Measurements from ENCODE around the gene FOXL3.
"Not testable (repeated sequence)": the region's sequence is repeated elsewhere in the genome, so short reads cannot be mapped to it uniquely, and the experiment has no call there.

Gene FOXL3

DNA sequence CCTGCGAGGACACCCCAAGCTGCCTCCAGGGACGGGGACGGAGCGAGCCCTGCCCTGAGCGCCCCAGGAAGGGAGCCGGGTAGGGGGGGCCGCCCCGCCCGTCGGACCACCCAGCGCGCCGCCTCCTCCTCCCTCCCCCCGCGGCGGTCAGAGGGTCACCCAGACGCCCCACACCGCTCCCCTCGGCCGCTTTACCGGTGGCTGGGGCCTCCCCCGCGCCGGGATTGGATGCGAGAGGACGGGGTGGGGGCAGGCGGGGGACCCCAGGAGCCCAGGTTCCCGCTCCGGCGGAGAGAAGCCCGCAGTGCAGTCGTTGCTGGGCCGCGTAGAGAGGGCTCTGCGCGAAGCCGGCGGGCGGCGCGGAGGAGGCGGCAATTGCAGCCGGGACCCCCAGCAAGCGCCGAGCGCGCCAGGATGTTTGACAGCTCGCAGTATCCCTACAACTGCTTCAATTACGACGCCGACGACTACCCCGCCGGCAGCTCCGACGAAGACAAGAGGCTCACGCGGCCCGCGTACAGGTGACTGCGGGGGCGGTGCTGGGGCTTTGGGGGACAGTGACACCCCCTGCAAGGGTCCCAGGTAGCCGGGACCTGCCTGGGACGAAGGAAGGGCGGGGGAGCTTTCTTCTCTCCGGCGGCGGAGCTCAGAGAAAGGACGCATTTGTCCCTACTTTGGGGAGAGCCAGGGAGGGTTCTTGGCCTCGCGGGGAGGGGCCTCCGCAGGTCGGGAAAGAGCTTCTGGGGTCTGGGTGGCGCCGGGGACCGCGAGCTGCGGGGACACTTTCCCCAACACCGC, at the start of gene FOXL3:
FOXL3 (plus strand) TSS at position 415 of the 798 bp plus-strand sequence; CDS start at position 415, 0 bp downstream.
- no peak for DNase-seq

DNA sequence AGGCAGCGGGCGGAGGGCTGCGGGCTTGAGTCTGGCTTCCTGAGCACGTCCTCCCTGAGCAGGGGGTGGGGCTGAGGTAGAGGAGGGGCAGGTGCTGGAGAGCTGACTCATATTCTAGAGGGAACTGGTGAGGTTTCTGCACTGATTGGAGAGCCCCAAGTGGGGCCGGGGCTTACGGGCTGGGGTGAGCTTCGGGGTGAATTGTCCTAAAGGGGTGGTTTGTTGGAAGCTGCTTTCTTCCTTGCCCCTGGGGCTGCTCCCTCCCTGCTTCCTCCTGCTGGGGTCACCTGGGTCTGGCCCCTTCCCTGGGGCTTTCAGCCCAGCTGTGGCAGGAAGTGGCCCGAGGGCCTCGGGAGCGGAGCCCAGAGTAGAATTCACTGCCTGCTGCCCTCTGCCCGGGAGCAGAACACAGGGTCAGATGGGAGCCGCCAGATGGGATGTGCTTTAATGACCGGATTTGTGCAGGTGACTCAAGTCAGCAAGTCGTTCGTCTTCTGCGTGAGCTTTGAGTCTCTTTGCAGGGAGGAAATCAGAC, 49.0 kb upstream of the FOXL3 start:
- no peak for DNase-seq

DNA sequence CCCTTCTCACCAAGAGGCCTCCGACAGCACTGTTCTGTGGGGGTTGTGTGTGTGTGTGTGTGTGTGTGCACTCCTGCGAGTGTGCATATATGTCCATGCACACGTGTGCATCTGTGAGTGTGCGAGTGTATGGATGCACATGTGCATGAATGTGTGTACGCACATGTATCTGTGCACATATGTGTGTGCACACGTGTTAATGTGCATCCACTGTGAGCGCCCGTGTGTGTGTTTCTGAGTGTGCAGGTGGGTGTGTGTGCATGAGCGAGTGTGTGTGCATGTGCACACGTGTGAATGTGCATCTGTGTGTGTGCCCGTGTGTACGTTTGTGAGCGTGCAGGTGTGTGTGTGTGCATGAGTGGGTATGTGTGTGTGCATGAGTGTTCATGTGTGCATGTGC, 48.5 kb upstream of the FOXL3 start:
- no peak for DNase-seq

DNA sequence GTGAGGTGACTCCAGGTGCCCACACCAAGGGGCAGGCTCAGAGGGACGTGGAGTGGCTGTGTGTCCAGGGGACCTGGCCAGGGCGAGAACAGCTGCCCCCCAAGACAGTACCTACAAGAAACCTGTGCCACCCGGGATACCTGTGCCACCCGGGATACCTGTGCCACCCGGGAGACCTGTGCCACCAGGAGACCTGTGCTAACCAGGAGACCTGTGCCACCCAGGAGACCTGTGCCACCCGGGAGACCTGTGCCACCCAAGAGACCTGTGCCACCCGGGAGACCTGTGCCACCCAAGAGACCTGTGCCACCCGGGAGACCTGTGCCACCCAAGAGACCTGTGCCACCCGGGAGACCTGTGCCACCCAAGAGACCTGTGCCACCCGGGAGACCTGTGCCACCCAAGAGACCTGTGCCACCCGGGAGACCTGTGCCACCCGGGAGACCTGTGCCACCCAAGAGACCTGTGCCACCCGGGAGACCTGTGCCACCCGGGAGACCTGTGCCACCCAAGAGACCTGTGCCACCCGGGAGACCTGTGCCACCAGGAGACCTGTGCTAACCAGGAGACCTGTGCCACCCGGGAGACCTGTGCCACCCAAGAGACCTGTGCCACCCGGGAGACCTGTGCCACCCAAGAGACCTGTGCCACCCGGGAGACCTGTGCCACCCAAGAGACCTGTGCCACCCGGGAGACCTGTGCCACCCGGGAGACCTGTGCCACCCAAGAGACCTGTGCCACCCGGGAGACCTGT, 47.0 kb upstream of the FOXL3 start:
- DNase-seq: not testable (repeated sequence)

DNA sequence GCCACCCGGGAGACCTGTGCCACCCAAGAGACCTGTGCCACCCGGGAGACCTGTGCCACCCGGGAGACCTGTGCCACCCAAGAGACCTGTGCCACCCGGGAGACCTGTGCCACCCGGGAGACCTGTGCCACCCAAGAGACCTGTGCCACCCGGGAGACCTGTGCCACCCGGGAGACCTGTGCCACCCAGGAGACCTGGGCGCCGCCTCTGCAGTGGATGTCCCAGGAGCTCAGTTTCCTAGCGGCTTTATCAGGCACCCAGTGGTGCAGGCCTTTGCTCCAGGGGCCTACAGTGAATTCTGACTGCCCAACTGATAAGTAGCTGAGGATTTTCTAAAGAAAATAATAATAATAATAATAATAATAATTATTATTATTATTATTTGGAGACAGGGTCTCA, 46.4 kb upstream of the FOXL3 start:
- DNase-seq: not testable (repeated sequence)

DNA sequence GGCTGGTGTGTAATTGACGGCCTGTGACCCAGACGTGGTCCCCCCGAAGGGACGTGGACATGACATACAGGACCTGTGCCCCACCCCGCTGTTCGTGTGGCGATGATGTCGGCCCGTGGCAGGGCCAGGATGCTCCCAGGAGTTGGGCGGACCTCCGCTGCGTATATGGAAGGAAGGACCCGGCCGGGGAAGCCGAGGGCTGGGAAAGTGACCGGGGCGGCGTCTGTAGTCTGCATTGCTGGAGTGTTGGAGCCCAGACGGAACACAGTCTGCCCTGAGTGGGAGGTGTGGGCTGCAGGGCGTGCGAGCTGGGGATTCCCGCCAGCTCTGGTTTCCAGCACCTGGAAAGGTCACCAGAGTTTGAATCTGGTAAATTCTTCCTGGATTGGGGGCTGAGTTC, 45.0 kb upstream of the FOXL3 start:
- no peak for DNase-seq

DNA sequence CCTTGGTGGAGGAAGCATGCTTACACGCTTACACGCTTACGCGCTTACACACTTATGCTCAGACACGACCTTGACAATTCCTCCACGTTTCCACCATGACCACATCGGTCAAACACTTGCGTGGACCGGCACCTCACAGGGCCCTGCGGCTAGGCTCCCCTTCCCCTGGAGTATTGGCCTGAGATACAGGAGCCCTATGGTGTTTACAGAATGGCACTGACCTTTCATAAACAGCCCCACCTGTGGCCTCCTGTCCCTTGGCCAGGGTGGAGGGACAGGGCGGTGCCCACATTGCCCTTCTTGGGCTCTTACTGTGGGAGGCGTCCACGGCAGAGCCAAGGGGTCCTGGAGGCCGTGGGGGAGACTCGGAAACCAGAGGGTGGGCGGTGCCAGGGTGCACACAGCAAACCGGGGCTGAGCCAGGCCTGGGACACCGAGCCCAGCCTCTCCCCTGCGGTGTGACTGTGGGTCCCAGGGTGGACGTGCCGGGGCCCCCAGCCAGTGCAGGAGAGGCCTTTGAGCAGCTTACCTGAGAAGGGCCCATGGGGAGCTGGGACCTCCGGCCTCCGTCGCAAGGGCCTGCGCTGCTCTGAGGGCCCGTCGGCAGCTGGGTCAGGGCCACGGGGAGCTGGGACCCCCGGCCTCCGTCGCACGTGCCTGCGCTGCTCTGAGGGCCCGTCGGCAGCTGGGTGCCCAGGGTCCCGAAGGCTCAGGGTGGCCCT, 44.2 kb upstream of the FOXL3 start:
- no peak for DNase-seq

DNA sequence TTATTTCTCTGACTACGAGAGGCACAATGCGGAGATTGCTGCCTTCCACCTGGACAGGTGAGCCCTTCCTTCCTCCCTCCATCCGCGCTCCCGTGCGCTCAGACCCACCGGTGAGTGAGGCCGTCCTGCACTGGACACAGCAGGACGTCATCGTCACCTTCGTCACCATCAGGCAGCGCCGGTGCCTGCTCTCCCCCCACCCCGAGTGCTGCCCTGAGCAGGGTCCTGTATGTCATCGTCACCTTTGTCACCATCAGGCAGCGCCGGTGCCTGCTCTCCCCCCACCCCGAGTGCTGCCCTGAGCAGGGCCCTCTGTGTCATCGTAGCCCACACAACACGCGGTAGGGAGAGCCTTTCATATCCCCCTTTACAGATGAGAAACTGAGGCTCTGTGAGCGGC, 43.5 kb upstream of the FOXL3 start:
- DNase-seq: no peak

DNA sequence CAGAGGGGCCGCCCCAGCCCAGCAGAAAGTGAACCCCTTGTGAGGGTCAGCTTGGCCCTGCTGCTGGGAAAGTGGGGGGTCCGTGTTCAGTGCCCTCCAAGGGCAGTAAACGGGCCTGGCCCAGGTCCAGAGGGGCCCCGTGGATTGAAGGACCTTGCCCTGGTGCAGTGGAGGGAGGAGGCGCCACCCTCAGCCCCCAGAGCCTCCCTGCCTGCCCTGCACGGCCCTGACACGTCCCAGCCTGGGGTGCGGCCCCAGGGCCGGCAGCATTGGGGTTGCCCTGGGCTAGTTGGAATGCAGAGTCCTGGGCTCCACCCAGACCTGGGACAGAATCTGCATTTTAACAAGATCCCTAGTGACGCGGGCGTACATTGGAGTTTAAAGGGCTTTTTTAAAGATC, 42.8 kb upstream of the FOXL3 start:
- DNase-seq: no peak

DNA sequence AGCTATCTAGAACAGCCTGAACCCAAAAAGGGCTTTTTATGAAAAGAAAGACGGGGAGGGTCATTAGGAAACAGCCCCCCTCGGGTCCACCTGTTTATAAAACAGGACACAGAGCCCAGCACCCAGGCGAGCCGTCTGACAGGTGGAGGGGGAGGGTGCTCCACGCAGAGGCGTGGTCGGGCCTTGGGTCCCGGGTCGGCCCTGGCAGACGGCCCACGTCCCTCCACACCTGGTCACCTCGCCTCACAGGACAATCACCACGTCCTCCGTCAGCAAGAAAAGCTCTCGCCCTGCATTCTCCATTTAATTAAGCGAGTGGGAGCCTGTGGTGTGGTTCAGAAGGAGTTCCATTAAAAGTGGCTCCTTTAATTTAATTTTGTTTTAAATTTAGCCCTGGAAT, 42.3 kb upstream of the FOXL3 start:
- no peak for DNase-seq

DNA sequence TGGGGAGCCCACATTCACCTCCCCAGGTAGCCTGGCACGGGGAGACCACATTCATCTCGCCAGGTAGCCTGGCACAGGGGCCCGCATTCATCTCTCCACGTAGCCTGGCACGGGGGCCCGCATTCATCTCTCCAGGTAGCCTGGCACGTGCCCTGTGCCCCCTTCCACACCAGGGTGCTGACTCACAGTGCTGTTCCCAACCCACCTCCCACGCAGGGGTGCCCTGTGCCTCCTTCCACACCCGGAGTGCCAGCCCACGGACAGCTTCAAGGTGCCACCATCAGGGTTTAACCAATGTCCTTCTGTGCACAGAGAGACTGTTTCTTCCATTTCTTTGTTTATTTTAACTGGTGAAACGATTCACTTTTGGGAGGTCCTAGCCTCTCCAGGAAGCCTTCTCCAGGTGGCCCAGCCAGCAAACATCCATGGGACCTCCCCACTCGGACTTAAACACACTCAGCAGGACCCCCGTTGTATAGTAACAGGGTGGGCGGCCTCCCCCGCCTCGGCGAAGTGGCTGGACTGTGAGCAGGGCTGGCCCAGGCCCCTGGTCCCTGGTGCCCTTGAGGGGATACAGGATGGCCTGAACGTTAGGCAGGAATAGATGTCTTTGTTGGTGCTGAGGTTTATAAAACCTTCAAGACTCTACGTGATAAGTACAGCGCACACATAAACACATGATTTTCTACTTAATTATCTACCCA, 41.1 kb upstream of the FOXL3 start:
- no peak for DNase-seq

DNA sequence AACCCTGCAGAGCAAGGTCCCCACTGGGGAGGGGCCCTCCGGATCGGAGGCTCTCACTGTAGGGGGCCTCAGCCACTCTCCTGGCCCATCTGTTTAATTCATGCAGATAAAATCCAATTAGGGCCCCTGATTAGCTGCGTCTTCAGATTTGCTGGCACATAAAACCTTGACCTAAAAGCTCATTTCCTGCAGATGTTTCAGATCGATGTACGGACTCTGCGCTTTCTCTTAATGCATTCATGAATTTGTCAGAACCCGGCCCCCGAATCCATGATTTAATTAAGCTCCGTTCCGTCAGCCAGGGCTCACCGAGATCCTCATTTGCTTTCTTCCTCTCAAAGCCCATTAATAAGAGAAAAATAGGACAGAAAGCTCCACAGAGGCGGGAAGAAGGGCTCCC, 40.0 kb upstream of the FOXL3 start:
- no peak for DNase-seq

DNA sequence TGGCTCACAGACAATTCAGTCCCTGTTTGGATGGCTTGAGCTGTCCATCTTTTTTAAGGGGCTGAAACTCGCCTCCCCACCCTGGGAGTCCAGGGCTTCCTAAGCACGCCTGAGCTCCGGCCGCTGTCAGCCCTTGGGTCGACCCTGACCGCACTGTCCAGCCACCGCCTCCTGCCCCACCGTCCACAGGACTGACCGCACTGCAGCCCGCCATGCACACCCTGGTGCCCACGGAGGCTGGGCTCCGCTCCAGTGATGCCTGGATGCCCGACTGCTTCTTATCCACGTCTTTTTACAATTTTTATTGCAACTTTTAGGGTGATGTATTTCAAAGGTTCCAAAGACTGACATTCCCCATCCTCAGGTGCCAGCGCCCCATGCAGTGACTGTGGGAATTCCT, 39.4 kb upstream of the FOXL3 start:
- DNase-seq: no peak

DNA sequence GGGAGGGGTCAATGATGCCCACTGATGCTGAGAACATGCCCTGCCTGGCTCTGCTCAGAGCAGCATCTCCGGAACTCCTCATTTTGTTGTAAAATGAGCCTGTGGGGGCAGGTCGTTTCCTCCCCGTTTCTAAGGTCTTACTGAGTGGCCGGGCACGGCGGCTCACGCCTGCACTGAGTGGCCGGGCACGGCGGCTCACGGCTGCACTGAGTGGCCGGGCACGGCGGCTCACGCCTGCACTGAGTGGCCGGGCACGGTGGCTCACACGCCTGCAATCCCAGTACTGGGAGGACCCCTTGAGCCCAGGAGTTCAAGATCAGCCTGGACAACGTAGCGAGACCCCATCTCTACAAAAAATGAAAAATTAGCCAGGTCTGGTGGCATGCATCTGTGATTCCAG, 39.0 kb upstream of the FOXL3 start:
- DNase-seq: no peak

DNA sequence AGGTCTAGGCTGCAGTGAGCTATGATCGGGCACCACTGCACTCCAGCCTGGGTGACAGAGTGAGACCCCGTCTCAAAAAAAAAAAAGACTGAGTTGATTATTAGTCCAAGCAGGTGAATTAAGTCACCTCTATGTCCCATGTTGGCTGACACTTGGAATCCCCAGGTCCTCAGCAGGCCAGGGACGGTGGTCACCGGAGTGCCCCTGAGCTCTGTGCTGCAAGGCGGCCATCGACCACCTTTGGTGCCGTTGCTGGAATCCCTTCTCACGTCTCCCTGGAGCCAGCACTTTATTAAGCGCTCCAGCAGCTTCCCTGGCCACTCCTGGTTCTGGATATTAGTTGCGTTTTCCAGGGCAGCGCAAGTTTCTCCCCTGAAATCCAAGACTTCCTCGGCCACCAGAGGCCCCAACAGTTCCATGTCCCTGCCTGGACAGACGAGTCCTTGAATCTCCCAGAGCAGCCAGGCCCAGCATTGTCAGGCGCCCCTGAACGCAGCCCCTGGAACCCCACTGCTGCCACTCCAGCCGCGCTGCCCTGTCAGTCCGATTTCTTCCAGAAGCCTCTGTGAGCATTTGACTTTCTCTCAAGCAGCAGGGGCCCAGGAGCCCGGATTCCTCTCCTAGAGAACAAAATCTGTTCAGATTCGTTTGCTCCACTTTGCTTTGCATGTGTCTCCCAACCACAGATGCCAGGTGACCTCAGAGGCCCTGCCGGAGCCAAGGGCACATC, 38.4 kb upstream of the FOXL3 start:
- no peak for DNase-seq

DNA sequence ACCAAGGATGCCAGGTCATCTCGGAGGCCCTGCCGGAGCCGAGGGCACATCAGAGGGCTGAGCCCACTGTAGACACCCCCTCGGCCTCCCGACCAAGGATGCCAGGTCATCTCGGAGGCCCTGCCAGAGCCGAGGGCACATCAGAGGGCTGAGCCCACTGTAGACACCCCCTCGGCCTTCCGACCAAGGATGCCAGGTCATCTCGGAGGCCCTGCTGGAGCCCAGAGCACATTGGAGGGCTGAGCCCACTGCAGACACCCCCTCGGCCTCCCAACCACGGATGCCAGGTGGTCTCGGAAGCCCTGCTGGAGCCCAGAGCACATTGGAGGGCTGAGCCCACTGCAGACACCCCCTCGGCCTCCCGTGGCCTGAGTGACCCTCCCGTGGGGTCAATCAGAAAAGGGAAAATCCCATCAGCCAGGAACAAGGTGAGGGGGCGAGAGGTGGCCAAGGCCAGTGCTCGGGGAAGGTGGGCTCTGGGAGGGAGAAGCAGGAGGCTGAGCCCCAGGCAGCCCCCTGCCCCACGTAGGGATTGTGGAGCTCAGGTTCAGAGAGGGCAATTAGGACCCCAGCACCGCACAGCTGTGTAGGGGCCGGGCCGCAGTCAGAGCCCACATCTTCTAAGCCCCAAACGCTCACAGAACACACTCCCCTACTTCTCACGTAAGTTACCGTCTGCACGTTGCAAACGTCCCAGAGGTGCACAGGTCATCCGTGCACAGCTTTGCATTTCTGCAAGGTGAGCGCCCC, 37.6 kb upstream of the FOXL3 start:
- DNase-seq: no peak

DNA sequence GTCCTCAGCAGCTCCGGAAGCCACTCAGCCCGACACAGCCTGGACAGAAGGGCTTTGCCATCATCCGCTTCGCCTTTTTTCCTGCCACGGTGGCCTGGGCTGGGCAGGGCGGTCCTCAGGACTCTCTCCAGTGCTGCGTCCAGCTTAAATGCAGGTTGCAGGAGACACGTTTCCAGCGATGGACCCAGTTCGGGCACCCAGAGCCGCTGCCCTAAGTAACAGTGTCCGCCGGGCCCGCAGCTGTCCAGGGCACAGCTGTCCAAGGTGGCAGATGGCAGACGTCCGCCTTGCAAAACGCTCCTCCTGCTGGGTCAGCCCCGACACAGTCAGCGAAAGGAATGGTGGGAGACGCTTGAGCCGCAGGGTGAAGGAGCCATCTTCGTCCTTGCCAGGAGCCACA, 37.0 kb upstream of the FOXL3 start:
- no peak for DNase-seq

DNA sequence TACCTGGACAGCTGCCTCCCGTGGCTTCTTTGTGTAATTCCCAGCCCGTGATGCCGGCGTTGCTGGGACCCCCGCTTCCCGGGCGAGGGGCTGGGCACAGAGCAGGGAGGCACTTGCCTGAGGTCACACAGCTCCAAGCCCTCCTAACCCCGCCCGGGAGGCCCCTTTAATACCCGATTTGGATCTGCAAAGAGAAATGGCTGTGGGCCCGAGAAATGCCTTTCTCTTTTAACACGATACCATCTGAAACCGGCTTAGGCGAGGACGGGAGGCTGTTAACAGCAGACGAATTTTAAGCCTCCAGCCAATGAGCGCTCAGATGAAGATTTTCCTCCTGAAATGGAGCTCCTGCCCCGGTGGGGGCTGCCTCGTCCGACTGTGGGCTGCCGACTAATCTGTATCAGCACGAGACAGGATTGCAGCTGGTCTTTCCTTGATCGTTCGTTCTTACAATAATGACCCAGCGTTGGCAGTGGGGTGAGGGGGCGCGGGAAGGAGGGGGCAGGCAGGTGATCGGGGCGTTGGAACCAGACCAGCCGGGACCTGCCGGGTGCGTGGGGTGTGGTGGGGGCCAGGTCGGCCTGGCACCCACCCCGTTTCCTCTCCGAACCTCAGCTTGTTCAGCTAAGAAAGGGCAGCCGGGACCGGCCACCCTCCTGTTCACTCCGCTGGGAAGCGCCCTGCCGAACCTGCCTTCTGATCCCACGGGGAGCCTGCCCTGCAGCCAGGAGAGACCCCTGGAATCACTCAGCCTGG, 36.2 kb upstream of the FOXL3 start:
- DNase-seq: no peak

DNA sequence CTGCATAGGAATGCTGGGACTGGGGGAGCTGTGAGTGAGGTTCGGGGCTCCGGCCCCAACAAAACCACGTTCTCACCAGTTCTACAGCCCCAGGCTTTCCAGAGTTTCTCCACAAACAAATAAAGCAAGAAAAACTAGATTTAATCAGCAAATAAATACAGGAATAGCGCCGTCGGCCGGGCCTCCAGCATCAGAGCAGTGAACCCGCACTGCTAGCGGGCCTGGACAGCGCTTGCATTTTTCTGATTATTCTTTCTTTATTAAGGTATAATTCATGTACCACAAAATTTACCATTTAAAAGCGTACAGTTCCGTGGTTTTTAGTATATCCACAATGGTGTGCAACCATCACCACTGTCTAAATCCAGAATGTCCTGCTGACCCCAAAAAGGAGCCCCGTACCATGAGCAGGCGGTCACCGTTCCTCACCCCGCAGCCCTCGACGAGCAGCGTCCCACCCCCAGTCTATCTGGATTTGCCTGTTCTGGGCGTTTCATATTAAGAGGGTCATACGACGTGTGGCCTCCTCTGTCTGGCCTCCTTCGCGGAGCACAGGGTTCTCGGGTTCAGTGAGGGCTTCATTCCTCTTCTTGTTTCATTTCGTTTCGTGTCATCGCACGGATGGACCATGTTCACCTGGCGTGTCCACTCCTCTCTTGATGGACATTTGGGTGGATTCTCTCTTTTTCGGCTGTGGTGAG, 35.5 kb upstream of the FOXL3 start:
- no peak for DNase-seq

DNA sequence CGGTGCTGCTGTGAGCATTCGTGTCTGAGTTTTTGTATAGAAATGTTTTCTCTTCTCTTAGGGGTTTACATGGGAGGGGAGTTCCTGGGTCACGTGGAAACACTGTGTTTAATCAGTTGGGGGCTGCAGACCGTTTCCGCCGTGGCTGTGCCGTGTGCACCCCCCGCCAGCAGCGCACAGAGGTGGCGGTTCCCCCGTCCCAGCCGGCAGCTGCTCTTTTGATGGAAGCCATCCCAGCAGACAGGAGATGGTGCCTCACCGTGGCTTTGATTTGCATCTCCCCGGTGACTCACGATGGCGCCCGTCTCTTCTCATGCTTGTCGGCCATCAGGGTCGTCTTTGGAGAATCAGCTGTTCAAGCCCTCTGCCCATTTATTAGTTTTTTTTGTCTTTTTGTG, 34.9 kb upstream of the FOXL3 start:
- DNase-seq: no peak
